GM20000 (cell line): ENCODE results near the gene RBM12.

Experiments
- DNase-seq: peaks from one replicate; pipeline ENCODE4 v3.0.0; 2012; ENCODE audit warnings: low spot score
- TF ChIP-seq, protein P1 (sequence below): IDR thresholded peaks from 2 replicates; pipeline ENCODE4 v1.5.1; 2012; ENCODE audit warnings: mild to moderate bottlenecking, control low read depth; ENCODE audit errors: extremely low read depth, missing control alignments

The RBM12 gene

GRCh38 chr20:35599776-35600120, 65.0 kb downstream of the RBM12 start:
- TF ChIP-seq, protein P1, sequence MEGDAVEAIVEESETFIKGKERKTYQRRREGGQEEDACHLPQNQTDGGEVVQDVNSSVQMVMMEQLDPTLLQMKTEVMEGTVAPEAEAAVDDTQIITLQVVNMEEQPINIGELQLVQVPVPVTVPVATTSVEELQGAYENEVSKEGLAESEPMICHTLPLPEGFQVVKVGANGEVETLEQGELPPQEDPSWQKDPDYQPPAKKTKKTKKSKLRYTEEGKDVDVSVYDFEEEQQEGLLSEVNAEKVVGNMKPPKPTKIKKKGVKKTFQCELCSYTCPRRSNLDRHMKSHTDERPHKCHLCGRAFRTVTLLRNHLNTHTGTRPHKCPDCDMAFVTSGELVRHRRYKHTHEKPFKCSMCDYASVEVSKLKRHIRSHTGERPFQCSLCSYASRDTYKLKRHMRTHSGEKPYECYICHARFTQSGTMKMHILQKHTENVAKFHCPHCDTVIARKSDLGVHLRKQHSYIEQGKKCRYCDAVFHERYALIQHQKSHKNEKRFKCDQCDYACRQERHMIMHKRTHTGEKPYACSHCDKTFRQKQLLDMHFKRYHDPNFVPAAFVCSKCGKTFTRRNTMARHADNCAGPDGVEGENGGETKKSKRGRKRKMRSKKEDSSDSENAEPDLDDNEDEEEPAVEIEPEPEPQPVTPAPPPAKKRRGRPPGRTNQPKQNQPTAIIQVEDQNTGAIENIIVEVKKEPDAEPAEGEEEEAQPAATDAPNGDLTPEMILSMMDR = no peak

More at GRCh38 chr20:35599776-35600120, 65.0 kb downstream of the RBM12 start:
- DNase-seq = no peak
